ENCODE measurements around the gene MAT2A. TPM values are rescaled to one million over a fixed set of nuclear protein-coding genes. Genes with fewer than 3 reads are reported as not detected.

Gene MAT2A
- total RNA-seq, 4 donors from 2014 or later, result 303 to 511 (median 354) TPM

- Histone ChIP-seq H3K27me3 (no peaks in the 10 kb centered on the region), H3K36me3 (peaks cover 5% of the 10 kb centered on the region in 2 donors), H3K9me3 (no peaks in the 10 kb centered on the region), H3K4me3 (replicated peaks in 1 of 3) (no peak overlapping the region), H3K27ac (peak overlapping the region; percentile 73 to 88 (median 79)), H3K4me1 (peaks cover 21 to 29% of the 10 kb centered on the region in 2 donors)
- intact Hi-C loops (cut with DNase I), result no loop called here
- DNase-seq, result no peak
- TF ChIP-seq CTCF (IDR thresholded peaks at IDR 0.05), result no peak
- TF ChIP-seq POLR2A (IDR thresholded peaks at IDR 0.05), result no peak
- 37 to 43% methylated on average over 3 of the region's 3 CpGs for WGBS, 2 donors
Measured at GRCh38 chr2:85577063-85577385, 38.1 kb downstream of the MAT2A start.

GRCh38 chr2:85577386-85578242 lies 38.6 kb downstream of the MAT2A start, which contains the start of gene VAMP8:
VAMP8 (plus strand) TSS chr2:85577586; CDS start chr2:85577647, 61 bp downstream.
- Histone ChIP-seq H3K27me3 (no peaks in the 10 kb centered on the region), H3K36me3 (peaks cover 5 to 6% of the 10 kb centered on the region in 2 donors), H3K9me3 (no peaks in the 10 kb centered on the region), H3K27ac (peak within 1 kb of the TSS; percentile 73 to 88 (median 79)), H3K4me1 (peaks cover 21 to 29% of the 10 kb centered on the region in 2 donors), H3K4me3 (replicated peaks in 1 of 3) (peak within 1 kb of the TSS; percentile 33 to 70 (median 42))
- no peak for TF ChIP-seq CTCF (IDR thresholded peaks at IDR 0.05)
- TF ChIP-seq POLR2A (IDR thresholded peaks at IDR 0.05), result peak in 1 of 2 donors; percentile 76
- intact Hi-C loops (cut with DNase I), result no loop called here
- DNase-seq, result peak; percentile 92 to 93
- 16 to 27% methylated on average over 18 to 19 of the region's 19 CpGs for WGBS, 2 donors

- Histone ChIP-seq H3K27me3 (no peaks in the 10 kb centered on the region), H3K4me1 (peaks cover 21 to 29% of the 10 kb centered on the region in 2 donors), H3K36me3 (peaks cover 5 to 6% of the 10 kb centered on the region in 2 donors), H3K4me3 (replicated peaks in 1 of 3) (peak overlapping the region in 2 of 3 donors; percentile 33 to 42), H3K9me3 (no peaks in the 10 kb centered on the region), H3K27ac (peak overlapping the region; percentile 73 to 88 (median 79))
- TF ChIP-seq POLR2A (IDR thresholded peaks at IDR 0.05) (no peak), CTCF (IDR thresholded peaks at IDR 0.05) (no peak)
- peak; percentile 48 to 57 for DNase-seq
- intact Hi-C loops (cut with DNase I), result no loop called here
- WGBS, 2 donors, result 35 to 39% methylated on average over 16 to 19 of the region's 19 CpGs
Measured at GRCh38 chr2:85578243-85579180, 39.5 kb downstream of the MAT2A start.

- TF ChIP-seq POLR2A (IDR thresholded peaks at IDR 0.05) (no peak), CTCF (IDR thresholded peaks at IDR 0.05) (no peak)
- 53 to 58% methylated on average over 6 of the region's 6 CpGs for WGBS, 2 donors
- H3K27me3 ChIP-seq, result no peaks in the 10 kb centered on the region
- H3K4me1 ChIP-seq, result peaks cover 21 to 38% of the 10 kb centered on the region in 2 donors
- no peaks in the 10 kb centered on the region for H3K9me3 ChIP-seq
- H3K36me3 ChIP-seq, result peaks cover 5 to 6% of the 10 kb centered on the region in 2 donors
- no peak for DNase-seq
- peak overlapping the region; percentile 73 to 88 (median 79) for H3K27ac ChIP-seq
- no peak overlapping the region for H3K4me3 ChIP-seq (replicated peaks in 1 of 3)
- intact Hi-C loops (cut with DNase I), result no loop called here
Measured at GRCh38 chr2:85579266-85579935, 40.4 kb downstream of the MAT2A start.
